CD4-positive, alpha-beta T cell treated with Interleukin-1 beta for 1 hour (primary cell): Measurements from ENCODE around the gene AGO3.
"Not testable (repeated sequence)": the region's sequence is repeated elsewhere in the genome, so short reads cannot be mapped to it uniquely, and the experiment has no call there.

Source experiments
- DNase-seq, 2 donors: peaks; one replicate each; pipeline ENCODE4 v3.0.0-alpha.2; 2020 to 2022

AGO3 gene

DNA sequence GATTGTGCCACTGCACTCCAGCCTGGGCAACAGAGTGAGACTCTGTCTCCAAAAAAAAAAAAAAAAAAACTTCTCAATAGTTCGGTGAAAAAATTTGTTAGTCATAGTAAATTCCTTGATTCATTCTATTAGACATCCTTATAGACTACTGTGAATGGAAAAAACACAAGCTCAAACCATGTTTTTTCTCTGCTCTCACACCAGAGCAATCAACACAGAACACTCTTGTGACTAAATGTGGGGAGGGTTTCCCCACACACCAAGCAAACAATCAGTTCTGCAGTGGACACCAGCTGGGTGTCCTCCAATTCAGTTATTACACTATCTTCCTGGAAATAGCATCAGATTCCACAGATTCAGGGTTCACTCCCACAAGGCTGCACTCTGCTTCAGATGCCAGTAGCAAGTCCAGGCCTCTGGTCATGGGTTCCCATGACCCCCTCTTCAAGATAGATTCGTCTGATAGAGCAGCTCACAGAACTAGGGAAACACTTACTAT, 83.9 kb downstream of the AGO3 start:
- no peak for DNase-seq

DNA sequence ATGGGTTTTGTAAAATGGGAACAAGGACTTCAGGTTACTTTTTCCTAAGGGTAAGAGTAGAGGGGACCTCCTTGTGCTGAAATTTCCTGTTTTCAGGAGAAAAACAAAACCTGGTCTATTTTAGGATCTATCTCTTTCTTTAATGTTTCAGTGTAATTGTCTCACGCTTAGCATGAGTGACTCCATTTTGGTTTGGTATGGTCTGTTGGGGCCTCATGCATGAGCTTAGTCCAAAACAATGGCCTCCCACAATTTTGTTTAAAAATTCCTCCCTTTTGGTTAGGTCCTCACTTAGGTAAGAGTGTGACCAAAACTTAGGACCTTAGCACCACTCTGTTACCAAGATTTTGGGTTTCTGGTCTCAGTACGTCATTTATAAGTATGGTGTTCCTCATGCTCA, 85.8 kb downstream of the AGO3 start:
- DNase-seq, result no peak

DNA sequence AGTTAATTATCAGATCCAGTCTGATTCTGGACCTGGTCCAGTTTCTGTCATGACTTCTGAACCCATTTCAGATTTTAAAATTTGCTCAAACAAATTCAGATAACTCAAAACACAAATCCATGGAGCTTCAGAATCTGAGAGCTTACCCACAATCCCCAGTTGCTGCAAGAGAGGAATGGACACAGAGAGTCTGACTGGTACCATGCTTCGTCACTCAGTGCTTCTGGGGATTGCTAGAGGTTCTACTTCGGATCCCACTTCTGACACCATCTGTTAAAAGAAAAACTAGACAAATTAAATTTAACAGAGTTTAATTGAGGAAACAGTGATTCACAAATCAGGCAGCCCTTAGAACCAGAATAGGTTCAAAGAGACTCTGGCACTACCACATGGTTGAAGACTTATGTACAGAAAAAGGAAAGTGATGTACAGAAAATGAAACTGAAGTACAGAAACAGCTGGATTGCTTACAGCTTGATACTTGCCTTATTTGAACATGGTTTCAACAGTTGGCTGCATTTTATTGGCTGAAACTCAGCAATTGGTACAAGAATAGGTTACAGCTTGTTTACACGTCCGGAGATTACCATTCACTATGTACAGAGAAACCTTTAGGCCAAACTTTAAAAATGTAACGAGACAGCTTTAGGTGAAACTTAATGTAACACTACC, 92.3 kb downstream of the AGO3 start:
- DNase-seq, result peak in 1 of 2 donors; percentile 16

DNA sequence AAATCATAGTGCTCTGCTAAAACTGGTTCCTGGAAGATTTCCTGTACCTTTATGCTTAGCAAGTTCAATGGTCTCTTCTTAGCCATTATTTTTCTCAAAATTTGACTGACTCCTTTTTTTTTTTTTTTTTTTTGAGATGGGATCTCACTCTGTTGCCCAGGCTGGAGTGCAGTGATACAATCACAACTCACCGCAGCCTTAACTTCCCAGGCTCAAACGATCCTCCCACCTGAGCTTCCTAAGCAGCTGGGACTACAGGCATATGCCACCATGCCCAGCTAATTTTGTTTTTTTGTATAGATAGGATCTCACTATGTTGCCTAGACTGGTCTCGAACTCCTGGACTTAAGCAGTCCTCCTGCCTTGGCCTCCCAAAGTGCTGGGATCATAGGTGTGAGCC, 93.1 kb downstream of the AGO3 start:
- not testable (repeated sequence) for DNase-seq

DNA sequence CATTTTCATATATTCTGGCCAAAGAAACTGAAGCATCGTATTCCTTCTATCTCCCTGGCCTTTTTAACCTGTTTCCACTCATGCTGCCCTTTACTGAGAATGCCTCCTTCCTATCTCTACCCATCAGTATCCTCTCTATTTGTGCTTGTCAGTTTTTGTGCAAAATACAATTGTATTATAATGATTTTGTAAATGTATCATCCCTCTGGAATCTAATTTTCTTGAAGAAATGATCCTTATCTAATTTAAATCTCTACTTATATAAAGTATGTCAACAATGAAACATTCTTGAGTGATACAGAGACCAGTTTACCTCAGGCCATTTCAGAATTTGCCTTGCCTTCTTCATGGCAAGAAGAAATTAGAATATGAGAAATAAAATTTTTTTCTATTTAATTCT, 93.9 kb downstream of the AGO3 start:
- no peak for DNase-seq

DNA sequence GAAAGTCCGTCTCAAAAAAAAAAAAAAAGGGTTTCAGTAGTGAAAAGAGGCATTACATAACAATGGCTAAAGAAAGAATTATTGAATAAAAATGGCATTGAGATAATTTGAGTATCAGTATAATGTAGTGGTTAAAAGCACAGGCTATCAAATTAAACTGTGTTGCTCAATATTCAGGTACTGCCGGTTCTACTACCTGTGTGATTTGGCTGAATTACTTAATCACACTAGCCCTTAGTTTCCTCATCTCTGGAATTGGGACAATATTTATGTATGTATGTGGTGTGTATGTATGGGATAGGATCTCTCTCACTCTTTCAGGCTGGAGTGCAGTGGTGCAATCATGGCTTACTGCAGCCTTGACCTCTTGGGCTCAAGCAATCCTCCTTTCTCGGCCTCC, 96.9 kb downstream of the AGO3 start:
- DNase-seq, result no peak

DNA sequence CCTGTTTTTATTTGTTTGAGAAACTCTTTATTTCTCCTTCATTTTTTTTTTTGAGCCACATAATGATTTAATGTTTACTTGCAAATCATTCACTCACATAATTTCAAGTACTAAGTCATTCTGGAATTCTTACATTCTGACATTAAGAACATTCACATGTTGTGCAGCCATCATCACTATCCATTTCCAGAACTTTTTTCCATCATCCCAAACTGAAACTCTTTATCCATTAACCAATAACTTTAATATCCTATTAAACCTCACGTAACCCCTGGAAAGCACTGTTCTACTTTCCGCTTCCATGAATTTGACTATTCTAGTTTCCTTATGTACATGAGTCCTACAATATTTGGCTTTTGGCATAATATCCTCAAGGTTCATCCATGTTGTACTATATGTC, 100.5 kb downstream of the AGO3 start:
- no peak for DNase-seq

DNA sequence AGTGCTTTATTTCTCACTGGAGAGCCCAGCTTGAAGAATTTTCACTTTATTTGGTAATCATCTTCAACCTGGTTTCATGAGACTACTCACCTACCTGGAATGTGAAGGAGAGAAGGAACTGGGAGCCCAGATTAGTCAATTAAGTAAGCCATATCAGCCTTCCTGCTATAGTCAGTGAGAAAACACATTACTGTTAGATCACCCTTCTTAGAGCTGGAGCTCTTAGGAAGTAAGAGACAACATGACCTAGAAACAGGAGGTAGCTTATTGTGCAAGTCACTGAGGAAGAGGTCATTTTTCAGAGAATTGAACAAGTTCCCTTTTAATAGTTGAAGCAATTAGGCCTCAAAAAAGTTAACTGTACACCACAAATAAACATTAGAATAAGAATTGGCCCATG, 103.8 kb downstream of the AGO3 start:
- DNase-seq, result no peak

DNA sequence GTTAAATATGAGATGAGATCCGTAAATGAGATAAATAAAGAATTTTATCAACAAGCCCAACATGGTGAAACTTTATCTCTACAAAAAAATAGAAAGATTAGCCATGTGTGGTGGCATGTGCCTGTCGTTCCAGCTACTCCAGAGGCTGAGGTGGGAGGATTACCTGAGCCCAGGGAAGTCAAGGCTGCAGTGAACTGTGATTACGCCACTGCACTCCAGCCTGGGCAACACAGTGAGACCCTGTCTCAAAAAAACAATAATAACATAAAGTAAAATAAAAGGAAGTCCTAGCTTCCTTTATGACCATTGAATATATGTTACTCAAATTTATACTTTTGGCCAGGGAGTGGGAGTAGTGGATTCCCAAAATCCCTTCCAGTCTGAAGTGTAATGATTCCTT, 104.2 kb downstream of the AGO3 start:
- no peak for DNase-seq

DNA sequence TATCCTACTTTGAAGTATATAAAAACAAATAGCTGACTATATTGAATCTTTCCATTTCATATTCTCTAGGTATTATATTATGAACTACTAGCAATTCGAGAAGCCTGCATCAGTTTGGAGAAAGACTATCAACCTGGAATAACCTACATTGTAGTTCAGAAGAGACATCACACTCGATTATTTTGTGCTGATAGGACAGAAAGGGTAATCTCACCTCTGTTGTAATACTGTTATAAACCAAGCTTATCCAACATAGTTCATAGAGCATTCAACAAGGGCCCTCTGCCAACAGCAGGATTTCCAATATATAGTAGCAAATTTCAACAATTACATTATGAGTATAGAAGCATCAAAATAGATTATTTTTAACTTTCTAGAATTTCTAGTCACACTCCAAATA, 109.3 kb downstream of the AGO3 start:
- DNase-seq, result no peak

DNA sequence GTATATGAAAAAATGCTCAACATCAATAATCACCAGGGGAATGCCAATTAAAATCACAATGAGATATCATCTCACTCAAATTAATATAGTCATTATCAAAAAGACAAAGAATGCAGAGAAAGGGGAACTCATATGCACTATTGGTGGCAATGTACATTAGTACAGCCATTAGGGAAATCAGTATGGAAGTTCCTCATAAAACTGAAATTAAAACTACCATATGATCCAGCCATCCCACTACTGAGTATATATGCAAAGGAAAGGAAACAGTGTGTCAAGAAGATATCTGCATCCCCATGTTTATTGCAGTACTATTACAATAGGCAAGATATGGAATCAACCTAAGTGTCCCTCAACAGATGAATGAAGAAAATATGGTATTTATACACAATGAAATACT, 120.9 kb downstream of the AGO3 start:
- DNase-seq, result no peak

DNA sequence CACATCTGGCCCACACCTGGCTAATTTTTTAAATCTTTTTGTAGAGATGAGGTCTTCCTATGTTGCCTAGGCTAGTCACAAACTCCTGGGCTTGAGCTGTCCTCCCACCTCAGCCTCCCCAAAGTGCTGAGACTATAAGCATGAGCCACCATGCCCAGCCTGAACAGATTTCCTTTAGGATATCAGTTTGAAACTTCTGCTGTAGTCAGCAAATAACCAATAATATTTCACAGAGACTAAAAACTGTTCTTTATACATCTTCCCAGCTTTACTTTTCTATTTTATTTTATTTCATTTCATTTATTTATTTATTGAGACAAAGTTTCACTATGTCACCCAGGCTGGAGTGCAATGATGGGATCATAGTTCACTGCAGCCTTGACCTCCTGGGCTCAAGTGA, 123.1 kb downstream of the AGO3 start:
- DNase-seq, result no peak

DNA sequence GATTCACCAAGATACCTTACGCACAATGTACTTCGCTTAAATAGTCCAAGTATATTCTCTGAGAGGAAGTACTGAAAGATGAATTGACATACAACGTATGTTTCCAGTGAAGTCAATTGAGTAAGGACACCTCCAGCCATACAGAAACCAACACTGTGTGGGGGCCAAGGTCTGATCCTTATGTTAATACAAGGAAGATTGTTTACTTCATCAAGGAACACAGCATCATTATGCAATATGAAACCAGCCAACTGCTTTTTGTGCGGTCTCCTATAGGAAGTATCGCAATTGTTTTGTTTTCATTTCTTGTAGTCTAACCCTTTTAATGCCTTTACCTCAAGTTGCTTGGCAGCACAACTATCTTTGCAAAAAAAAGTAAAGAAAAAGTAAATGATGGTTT, 124.8 kb downstream of the AGO3 start:
- no peak for DNase-seq

DNA sequence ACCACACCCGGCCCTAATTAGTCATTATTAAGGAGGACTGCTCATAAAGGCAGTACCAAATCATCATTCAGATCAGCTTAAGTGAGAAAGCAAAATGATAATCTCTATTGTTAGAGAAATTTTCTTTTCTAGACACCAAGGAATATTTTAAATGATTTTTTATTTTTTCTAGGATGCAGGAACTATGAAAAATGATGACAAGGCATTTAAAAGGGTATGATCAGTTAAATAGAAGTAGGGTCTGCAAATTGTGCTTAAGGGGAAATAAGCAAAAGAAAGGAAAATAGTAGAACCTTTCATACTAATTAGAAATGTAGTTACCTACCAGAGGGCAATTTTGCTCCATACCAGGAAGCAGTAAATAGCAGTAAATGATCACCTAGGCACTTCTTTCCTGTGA, 131.4 kb downstream of the AGO3 start:
- no peak for DNase-seq

DNA sequence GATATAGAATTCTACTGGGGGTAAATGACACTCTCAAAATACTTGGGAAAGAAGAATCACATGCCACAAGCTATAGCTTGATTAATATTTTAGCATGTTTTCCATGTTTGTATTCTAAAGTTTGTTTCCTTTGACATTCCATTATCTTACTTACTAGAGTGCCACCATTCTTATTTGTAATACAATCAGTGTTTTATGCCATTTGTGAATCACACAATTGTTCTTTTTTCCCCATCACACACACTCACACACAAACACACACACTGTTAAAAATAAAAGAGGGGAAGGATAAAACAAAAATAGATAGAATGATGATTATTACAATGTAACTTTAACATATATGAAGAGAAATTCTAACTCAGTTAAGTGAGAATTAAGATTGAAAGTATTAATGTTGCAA, 137.0 kb downstream of the AGO3 start:
- DNase-seq, result no peak

DNA sequence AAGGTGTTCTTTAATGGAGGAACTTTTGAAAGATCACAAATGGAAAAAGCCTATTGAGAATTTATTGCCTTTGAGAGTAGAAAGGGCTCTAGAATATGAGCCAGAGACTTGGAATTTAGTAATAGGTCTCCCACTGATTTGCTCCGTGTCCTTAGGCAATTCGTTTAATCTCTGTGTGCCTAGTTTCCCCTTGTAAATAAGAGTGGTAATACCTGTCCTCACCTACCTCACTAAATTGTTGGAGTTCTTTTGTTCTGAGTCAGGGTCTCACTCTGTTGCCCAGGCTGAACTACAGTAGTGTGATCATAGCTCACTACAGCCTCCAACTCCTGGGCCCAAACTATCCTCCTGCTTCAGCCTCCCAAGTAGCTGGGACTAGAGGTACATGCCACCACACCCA, 138.0 kb downstream of the AGO3 start:
- no peak for DNase-seq

DNA sequence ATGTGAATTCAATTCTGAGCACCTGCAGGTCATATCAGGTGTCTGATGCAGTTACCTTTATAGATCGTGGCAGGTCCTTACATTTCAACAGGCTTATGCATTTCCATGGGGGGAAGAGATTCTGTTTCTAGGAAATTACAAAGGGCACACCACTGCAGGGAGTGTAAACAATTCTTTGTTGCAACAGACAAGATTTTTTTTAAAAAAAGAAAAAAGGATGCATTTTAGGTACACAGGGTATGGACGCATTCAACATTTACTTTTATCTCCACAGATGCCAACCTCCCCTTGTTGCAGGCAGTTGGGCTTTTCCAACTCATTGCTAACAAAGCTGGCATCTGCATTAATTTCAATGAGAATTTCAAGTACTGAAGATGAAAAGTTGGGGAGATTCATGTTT, 139.4 kb downstream of the AGO3 start:
- no peak for DNase-seq

DNA sequence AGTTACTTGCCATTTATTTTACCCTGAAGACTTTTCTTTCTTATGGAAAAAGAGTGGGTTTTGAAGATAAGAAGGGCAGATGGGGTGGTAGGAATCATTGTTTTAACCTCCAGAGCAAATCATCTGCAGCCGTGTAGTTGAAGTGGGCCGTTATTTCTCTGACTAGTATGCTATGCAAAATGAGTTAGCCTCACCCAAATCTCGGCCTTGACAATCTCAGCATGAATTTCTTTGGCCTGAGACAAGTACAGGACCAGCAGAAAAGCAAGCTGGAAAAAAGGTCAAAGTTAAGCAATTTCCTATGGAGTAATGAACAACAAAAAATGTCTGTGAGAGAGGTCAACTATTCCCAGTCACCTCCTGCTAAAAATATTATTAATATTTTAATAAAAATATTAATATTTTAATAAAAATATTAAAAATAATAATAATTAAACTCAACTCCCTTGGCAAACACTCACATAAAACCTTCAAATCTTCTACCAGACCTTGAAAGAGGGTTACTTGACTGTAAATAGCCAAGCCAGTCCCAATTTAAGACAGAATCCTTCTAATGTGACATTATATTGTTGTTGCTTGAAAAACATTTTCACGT, 146.2 kb downstream of the AGO3 start:
- DNase-seq, result no peak

DNA sequence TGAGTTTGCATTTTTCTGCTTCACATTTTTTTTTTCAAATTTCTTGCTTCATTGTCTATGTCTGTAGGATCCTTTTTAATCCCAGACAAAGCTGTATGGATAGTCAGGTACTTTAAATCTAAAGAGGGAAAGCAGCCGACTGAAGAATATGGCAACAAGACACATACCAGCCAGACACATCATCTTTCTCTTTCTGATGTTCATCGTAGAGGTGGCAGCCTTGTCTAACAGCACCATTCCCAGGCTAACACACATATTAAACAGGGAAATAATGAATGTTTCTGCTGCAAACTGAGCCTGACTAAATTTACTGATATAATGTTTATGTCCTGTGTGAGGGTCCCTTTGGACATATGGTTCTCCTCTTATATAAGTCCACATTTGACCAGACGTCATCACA, 149.3 kb downstream of the AGO3 start:
- DNase-seq, result no peak

DNA sequence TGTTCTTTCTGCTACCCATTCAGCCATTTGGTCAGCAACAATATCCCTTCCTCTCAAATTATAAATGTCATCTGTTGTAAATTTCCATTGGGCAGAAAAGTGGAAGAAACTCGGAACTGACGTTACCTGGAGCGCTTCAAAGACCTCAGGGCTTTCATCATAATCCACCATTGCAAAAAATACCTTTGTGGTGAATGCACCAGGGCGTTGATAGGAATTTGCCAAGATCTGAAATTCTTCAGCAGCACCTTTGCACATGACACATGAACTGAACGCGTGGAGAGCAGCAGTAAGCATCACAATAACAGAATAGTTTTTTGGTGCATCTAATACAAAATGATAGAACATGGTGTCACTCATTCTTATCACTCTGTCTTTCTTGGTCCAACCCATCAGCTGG, 149.9 kb downstream of the AGO3 start:
- no peak for DNase-seq

DNA sequence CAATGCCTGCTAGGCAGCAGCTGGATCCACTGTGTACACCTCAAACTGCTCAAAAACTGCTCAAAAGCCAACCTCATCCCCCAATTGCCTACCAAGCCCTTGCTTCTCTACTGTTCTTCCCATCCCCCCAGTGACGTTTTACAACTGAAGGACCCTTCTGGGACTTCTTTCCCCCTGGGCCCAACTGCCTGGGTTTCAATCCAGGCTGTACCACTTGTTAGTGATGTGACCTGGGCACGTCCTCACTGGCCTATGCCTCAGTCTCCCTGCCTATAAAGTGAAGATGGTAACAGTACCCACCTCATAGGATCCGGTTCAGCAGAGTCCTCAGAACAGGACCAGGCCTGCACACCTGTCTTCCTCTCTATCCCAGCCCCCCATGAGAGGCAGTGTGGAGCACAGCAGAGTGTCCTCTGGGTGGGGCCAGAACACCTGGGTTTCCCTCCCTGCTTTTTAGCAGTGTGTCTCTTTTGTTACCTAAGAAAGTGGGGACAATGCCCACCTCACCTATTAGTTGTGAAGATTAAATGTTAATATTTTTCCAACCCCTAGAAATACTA, 151.1 kb downstream of the AGO3 start:
- DNase-seq, result no peak

DNA sequence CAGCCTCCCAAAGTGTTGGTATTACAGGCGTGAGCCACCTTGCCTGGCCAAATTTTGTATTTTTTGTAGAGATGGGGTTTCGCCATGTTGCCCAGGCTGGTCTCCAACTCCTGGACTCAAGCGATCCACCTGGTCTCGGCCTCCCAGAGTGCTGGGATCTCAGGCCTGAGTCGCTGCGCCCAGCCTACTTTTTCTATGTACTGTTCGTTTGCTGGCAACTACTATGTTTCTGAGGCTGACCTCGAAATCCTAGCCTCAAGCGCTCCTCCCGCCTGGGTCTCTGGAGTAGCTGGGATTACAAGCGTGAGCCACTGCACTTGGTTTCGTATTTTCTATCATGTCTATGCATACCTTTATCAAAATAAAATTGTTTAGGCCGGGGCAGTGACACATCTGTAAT, 152.3 kb downstream of the AGO3 start:
- DNase-seq, result no peak

DNA sequence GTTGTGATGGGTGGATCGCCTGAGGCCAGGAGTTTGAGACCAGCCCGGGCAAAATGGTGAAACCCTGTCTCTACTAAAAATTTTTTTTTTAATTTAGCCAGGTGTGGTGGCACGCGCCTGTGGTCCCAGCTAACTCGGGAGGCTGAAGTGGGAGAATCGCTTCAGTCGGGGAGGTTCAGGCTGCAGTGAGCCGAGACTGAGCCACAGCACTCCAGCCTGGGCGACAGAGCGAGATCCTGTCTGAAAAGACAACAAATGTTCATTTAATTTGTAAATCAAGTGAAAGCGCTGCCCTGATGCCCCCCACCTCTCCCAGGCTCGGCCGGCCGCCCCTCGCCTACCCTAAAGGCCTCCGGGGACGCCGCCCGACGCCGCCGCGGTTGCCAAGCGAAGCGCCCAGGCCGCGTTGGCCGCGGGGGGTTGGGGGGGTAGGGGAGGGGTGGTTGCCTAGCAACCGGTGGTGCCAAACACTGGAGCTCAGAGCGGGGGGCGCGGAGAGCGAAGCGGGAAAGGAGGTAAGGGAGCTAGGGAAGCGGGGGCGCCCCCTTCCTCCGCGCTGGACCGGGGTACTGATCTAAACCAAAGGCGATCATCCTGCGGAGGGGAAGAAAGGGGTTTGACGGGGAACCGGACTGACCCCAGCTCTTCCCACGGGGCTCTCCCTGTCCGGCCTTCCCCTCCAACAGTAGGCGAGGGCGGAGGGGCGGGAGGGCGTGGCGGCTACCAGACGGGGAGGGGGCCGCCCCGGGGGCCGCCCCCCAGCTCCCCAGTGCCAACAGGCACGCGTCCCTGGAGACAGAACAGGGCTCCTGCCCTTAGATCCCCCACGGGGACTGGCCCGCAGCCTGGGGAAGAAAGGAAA, 153.0 kb downstream of the AGO3 start, which contains the start of gene TEKT2:
TSS of gene TEKT2 (plus strand) at position 460 of the 862 bp plus-strand sequence. CDS start 828 bp downstream, outside the sequence.
- peak in 1 of 2 donors; percentile 23 for DNase-seq
